ENCODE results near the gene ATP6V1G1.

GRCh38 chr9:114626415-114627020 is 38.9 kb downstream of the ATP6V1G1 start:
- TF ChIP-seq YY1 (IDR thresholded peaks at IDR 0.05; ENCODE audit: insufficient read depth, insufficient read length) (no peak), SUZ12 (IDR thresholded peaks at IDR 0.05; ENCODE audit: extremely low read depth, insufficient read depth, insufficient read length) (no peak), ZNF274 (IDR thresholded peaks at IDR 0.05; ENCODE audit: low read depth, low read length) (no peak)
